AG10803 (cell line): ENCODE results near the gene RICTOR.

Experiments used
- DNase-seq: peaks from one replicate; pipeline ENCODE4 v3.0.0; 2010; ENCODE audit warnings: low read depth
- H3K4me3 ChIP-seq: 2 replicates; pipeline ENCODE4 v1.5.1; 2011; ENCODE audit warnings: mild to moderate bottlenecking, low read length, control low read depth
- TF ChIP-seq, protein P1 (sequence below): conservative IDR thresholded peaks from 2 replicates; pipeline ENCODE4 v1.5.1; 2011; ENCODE audit warnings: mild to moderate bottlenecking, low read length, control low read depth, inconsistent platforms

The RICTOR gene, protein sequence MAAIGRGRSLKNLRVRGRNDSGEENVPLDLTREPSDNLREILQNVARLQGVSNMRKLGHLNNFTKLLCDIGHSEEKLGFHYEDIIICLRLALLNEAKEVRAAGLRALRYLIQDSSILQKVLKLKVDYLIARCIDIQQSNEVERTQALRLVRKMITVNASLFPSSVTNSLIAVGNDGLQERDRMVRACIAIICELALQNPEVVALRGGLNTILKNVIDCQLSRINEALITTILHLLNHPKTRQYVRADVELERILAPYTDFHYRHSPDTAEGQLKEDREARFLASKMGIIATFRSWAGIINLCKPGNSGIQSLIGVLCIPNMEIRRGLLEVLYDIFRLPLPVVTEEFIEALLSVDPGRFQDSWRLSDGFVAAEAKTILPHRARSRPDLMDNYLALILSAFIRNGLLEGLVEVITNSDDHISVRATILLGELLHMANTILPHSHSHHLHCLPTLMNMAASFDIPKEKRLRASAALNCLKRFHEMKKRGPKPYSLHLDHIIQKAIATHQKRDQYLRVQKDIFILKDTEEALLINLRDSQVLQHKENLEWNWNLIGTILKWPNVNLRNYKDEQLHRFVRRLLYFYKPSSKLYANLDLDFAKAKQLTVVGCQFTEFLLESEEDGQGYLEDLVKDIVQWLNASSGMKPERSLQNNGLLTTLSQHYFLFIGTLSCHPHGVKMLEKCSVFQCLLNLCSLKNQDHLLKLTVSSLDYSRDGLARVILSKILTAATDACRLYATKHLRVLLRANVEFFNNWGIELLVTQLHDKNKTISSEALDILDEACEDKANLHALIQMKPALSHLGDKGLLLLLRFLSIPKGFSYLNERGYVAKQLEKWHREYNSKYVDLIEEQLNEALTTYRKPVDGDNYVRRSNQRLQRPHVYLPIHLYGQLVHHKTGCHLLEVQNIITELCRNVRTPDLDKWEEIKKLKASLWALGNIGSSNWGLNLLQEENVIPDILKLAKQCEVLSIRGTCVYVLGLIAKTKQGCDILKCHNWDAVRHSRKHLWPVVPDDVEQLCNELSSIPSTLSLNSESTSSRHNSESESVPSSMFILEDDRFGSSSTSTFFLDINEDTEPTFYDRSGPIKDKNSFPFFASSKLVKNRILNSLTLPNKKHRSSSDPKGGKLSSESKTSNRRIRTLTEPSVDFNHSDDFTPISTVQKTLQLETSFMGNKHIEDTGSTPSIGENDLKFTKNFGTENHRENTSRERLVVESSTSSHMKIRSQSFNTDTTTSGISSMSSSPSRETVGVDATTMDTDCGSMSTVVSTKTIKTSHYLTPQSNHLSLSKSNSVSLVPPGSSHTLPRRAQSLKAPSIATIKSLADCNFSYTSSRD (N-terminal part only)

DNA sequence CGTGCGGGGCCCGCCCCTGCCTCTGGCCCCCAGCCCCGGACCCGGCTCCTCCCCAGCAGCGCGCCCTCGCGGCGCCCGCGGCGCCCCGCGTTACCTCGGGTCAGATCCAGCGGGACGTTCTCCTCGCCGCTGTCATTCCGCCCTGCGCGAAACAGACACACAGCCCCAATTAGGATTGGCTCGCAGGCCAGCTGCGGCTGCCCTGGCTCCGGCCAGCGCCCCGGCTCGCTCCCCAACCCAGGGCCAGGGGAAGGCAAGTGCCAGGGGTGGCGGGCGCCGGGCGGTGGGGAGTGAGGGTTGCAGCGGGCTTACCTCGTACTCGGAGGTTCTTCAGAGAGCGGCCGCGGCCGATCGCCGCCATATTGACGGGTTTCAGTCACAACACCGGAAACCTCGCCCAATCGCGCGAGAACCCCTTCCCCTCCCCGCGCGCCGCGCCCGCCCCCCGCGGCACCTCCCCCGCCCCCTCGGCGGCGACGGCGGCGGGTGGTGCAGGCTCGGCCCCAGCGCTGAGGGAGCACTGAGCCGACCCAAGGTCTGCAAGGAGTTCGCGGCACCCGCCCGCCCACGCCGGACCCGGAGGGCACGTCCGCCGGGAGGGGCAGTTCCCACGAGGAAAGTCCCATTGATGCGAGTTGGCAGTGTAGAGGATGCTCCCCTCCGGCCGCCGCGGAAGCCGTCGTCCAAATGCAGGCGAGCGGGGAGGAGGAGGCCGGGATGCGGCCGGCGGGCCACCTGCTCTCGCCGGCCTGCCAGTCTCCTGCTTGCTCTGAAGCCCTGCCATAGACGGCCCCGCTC, at the start of gene RICTOR:
Gene RICTOR, minus strand, starts transcription at position 383 of the 798 bp plus-strand sequence. Its CDS starts 22 bp downstream, at position 361.
- H3K4me3 ChIP-seq, result peak within 1 kb of the TSS; percentile 85
- TF ChIP-seq, protein P1, sequence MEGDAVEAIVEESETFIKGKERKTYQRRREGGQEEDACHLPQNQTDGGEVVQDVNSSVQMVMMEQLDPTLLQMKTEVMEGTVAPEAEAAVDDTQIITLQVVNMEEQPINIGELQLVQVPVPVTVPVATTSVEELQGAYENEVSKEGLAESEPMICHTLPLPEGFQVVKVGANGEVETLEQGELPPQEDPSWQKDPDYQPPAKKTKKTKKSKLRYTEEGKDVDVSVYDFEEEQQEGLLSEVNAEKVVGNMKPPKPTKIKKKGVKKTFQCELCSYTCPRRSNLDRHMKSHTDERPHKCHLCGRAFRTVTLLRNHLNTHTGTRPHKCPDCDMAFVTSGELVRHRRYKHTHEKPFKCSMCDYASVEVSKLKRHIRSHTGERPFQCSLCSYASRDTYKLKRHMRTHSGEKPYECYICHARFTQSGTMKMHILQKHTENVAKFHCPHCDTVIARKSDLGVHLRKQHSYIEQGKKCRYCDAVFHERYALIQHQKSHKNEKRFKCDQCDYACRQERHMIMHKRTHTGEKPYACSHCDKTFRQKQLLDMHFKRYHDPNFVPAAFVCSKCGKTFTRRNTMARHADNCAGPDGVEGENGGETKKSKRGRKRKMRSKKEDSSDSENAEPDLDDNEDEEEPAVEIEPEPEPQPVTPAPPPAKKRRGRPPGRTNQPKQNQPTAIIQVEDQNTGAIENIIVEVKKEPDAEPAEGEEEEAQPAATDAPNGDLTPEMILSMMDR, result no peak
- peak; percentile 82 for DNase-seq

DNA sequence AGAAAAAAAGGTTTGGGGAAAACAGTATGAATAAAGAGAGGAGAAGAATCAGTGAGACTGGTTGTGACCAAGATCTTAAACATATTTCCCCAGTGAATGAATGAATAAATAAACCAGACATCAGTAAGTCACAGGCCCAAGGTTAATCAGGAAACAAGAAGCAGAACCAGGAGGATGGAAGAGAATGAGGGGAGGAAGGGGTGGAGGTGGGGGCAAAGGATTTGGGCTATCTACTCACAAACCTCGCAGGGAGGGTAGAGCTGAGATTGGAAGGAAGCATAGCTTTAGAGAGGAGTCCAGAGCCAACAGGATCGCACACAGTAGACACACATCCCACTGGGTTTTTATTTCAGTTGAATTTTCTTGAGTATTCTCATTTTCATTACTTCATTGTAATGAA, 47.7 kb upstream of the RICTOR start:
- TF ChIP-seq, protein P1, result no peak
- no peak overlapping the region for H3K4me3 ChIP-seq

DNA sequence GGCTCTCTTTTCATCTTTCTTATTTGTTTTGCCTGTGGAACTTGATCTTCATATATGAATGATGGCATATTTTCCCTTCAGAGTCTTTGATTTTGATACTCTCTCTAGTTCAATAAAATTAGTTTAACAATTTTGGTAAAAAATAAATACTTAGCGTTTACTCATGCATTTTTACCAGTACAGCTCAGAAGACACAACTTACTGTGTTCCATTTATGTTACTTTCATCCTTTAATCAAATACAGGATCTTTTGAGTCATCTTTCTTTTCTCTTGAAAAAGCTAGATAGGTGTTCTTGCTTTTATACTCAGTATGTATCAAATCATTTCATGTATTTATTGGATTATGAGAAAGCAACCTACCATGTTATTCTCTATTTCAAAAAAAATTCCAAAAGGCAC, 47.1 kb upstream of the RICTOR start:
- no peak for DNase-seq
- TF ChIP-seq, protein P1, result no peak
- no peak overlapping the region for H3K4me3 ChIP-seq

More for the DNA sequence above, 47.7 kb upstream of the RICTOR start:
- no peak for DNase-seq

DNA sequence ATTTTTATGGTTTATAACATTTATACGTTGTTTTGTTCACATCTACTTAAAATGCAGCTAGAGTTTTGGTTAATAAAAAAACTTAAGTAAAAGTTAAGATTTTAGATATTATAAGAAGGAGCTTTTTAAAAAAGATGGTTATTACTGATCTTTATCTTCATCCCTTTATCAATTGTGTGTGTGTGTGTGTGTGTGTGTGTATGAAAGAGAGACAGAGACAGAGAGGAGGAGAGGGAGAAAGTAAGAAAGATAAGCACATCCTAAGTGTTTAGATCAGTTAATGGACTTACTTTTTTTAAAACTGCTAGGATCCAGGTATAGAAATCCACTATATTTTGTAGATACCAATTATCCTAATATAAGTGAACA, 45.8 kb upstream of the RICTOR start:
- DNase-seq, result no peak
- TF ChIP-seq, protein P1, result no peak
- no peak overlapping the region for H3K4me3 ChIP-seq

DNA sequence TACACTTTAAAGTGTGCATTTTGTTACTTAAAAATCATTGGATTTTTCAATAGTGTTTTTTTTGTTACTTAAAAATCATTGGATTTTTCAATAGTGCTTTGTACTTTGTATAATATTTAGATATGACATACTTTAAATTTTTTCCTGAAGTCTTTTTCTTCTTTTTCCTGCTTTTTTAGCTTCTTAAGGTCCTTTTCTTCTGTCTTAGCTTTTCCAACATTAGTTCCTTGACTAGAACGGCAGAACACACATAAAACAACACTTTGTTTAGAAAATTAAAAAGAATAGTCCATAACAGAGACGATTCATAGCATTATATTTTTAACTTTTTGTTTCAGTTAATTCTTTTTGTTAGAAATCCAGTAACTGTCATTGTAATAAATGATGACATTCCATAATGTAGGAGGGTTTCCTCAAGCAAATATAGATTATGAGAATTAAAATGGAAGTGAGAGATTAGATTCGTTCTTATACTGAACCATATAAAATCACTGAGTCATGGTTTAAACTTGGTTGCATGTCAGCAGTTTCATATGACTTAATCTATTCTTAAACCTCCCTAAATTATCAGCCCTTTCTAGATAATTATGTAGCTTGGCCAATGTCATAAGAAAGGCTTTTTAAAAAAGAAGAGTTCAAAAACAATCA, 45.3 kb upstream of the RICTOR start:
- no peak overlapping the region for H3K4me3 ChIP-seq
- TF ChIP-seq, protein P1, result no peak
- DNase-seq, result no peak

DNA sequence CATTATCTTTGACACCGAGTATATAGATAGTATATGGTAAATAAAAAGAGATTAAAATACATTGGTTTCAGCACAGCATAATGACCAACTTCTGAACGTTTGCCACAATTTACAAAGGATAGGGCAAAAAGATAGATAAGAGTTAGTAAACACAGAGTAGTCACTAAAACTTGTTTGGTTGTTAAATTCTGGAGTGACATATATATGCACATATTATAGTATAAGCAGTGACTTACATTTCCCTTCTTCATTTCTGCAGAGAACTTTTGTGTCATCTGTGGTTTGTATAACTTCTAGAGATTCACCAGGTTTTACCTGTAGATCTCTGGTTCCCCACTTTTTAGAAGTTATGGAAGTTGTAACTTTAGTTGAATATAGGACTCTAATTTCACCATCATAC, 44.4 kb upstream of the RICTOR start:
- H3K4me3 ChIP-seq, result no peak overlapping the region
- TF ChIP-seq, protein P1, result no peak
- DNase-seq, result no peak
